ENCODE results near the gene SRGAP1.

GRCh38 chr12:63906876-63907275 is 62.4 kb downstream of the SRGAP1 start:
- TF ChIP-seq CTCF (IDR thresholded peaks at IDR 0.05) (no peak), EZH2 (IDR thresholded peaks at IDR 0.05) (no peak), EZH2phosphoT487 (IDR thresholded peaks at IDR 0.05) (no peak)
